Fibroblast of lung (primary cell): Measurements from ENCODE around the gene POTEG. TPM values are rescaled to one million over a fixed set of nuclear protein-coding genes. Genes with fewer than 3 reads are reported as not detected.
"Not testable (repeated sequence)": the region's sequence is repeated elsewhere in the genome, so short reads cannot be mapped to it uniquely, and the experiment has no call there.

Experiments
- DNase-seq, 2 donors: peaks; one replicate each; pipeline versions ENCODE4 v3.0.0 to v3.0.0-alpha.2; 2010; ENCODE audit warnings: low read depth in 2 of 2
- H2AFZ ChIP-seq: 2 replicates; pipeline ENCODE4 v1.5.1; 2012; ENCODE audit warnings: low read length, control low read depth, inconsistent platforms
- H3K27ac ChIP-seq: 2 replicates; pipeline ENCODE4 v1.5.1; 2011; ENCODE audit warnings: low read length, control low read depth; ENCODE audit not compliant: insufficient read depth
- H3K27me3 ChIP-seq: 2 replicates; pipeline ENCODE4 v1.5.1; 2011; ENCODE audit warnings: mild to moderate bottlenecking, low read length; ENCODE audit not compliant: control insufficient read depth, insufficient read depth
- H3K36me3 ChIP-seq: 2 replicates; pipeline ENCODE4 v1.5.1; 2011; ENCODE audit warnings: low read length; ENCODE audit not compliant: control insufficient read depth, insufficient read depth
- H3K4me1 ChIP-seq: 2 replicates; pipeline ENCODE4 v1.5.1; 2011; ENCODE audit warnings: low read length; ENCODE audit not compliant: control insufficient read depth, insufficient read depth; ENCODE audit errors: extremely low read depth
- H3K4me2 ChIP-seq: 2 replicates; pipeline ENCODE4 v1.5.1; 2011; ENCODE audit warnings: low read length, control low read depth; ENCODE audit not compliant: insufficient read depth; ENCODE audit errors: extremely low read depth
- H3K4me3 ChIP-seq, 4 experiments: fragments of 200-600 bp in 1 of 4; sonication (generic) in 1 of 4; replicated peaks in 1 of 4; 2 replicates each; pipeline ENCODE4 v1.5.1; 2011 to 2016; ENCODE audit warnings: low read length in 4 of 4, low read depth in 3 of 4, mild to moderate bottlenecking in 3 of 4, control low read depth in 2 of 4, inconsistent platforms in 1 of 4, mixed read lengths in 1 of 4; ENCODE audit not compliant: insufficient read depth in 1 of 4; ENCODE audit errors: control extremely low read depth in 1 of 4
- H3K79me2 ChIP-seq: 2 replicates; pipeline ENCODE4 v1.5.1; 2012; ENCODE audit warnings: mild to moderate bottlenecking, low read length, inconsistent platforms; ENCODE audit not compliant: control insufficient read depth, insufficient read depth
- H3K9ac ChIP-seq: 2 replicates; pipeline ENCODE4 v1.5.1; 2011; ENCODE audit warnings: mild to moderate bottlenecking, low read length, control low read depth; ENCODE audit not compliant: insufficient read depth
- H3K9me3 ChIP-seq: 2 replicates; pipeline ENCODE4 v1.5.1; 2012; ENCODE audit warnings: low read depth, low read length; ENCODE audit not compliant: control insufficient read depth, insufficient read depth
- H4K20me1 ChIP-seq: 2 replicates; pipeline ENCODE4 v1.5.1; 2011; ENCODE audit warnings: low read length; ENCODE audit not compliant: control insufficient read depth, insufficient read depth; ENCODE audit errors: extremely low read depth
- polyA plus RNA-seq, 2 donors: library from polyadenylated mRNA; depleted of rRNA in 1 of 2; stranded (reverse) in 1 of 2; unstranded in 1 of 2; fragments of >200 nt; gene quantifications; 2 replicates each; pipeline ENCODE4 v1.2.1, GENCODE V29; 2011 to 2012; ENCODE audit warnings: missing spikeins in 1 of 2
- total RNA-seq: library from RNA; depleted of rRNA; stranded (reverse); fragments of >200 nt; gene quantifications from 2 replicates; pipeline ENCODE4 v1.2.1, GENCODE V29; 2014

The POTEG gene
- total and polyA plus RNA-seq, 2 donors (not counting 1 experiment from before 2014, with no cell fraction given): not detected

- not testable (repeated sequence) for H3K36me3 ChIP-seq, H3K9me3 ChIP-seq, H3K9ac ChIP-seq, H4K20me1 ChIP-seq, H3K4me3 ChIP-seq, H3K27me3 ChIP-seq, H3K27ac ChIP-seq, H3K79me2 ChIP-seq, H2AFZ ChIP-seq, H3K4me2 ChIP-seq, H3K4me1 ChIP-seq, DNase-seq
Measured at GRCh38 chr14:19360937-19361635, 73.1 kb downstream of the POTEG start.
